Nephron progenitor cell (in vitro differentiated cells): Measurements from ENCODE around the gene VEGFA.

Source experiments
- DNase-seq: peaks from one replicate; pipeline ENCODE4 v3.0.0; 2021
- H3K27ac Mint-ChIP-seq: 2 replicates; pipeline ENCODE4 v1.8.0; 2021; ENCODE audit warnings: mild to moderate bottlenecking, moderate library complexity, mixed read lengths
- H3K27me3 Mint-ChIP-seq: 2 replicates; pipeline ENCODE4 v1.8.0; 2021; ENCODE audit warnings: mild to moderate bottlenecking, low read depth, mixed read lengths; ENCODE audit not compliant: poor library complexity
- H3K36me3 Mint-ChIP-seq: 2 replicates; pipeline ENCODE4 v1.8.0; 2021; ENCODE audit warnings: low read depth, mixed read lengths
- H3K4me1 Mint-ChIP-seq: 2 replicates; pipeline ENCODE4 v1.8.0; 2021; ENCODE audit warnings: mixed read lengths
- H3K4me3 Mint-ChIP-seq: 2 replicates; pipeline ENCODE4 v1.8.0; 2021; ENCODE audit warnings: mild to moderate bottlenecking, moderate library complexity, mixed read lengths
- H3K9me3 Mint-ChIP-seq: 2 replicates; pipeline ENCODE4 v1.8.0; 2021; ENCODE audit warnings: mild to moderate bottlenecking, moderate library complexity, mixed read lengths
- TF ChIP-seq, protein P1 (sequence below): fragments of 200-600 bp; sonication (generic); IDR thresholded peaks from 2 replicates; pipeline ENCODE4 v1.5.0; 2021; ENCODE audit warnings: antibody characterized with exemption

VEGFA gene

DNA sequence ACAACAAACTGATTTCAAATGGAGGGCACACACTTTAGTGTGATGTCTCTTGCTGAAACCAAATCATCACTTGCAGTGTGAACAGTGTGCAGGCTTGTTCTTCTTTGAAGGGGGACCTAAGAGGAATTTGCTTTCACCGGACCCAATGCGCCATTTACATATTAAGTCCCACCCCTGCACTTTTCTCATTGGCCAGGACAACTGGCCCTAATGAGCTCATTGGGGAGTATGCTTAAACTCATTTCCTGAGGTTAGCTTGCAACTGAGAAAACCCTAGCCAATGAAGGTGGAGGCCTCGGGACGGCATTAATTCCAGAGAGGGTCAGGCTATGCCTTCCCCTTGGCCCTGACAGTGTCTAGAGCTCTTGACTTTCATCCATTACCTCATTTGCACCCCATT lies 58.7 kb downstream of the VEGFA start:
- H3K36me3 Mint-ChIP-seq, result no peaks in the 10 kb centered on the region
- no peak overlapping the region for H3K4me3 Mint-ChIP-seq
- H3K9me3 Mint-ChIP-seq, result no peaks in the 10 kb centered on the region
- H3K27me3 Mint-ChIP-seq, result peaks cover 47% of the 10 kb centered on the region
- TF ChIP-seq, protein P1, sequence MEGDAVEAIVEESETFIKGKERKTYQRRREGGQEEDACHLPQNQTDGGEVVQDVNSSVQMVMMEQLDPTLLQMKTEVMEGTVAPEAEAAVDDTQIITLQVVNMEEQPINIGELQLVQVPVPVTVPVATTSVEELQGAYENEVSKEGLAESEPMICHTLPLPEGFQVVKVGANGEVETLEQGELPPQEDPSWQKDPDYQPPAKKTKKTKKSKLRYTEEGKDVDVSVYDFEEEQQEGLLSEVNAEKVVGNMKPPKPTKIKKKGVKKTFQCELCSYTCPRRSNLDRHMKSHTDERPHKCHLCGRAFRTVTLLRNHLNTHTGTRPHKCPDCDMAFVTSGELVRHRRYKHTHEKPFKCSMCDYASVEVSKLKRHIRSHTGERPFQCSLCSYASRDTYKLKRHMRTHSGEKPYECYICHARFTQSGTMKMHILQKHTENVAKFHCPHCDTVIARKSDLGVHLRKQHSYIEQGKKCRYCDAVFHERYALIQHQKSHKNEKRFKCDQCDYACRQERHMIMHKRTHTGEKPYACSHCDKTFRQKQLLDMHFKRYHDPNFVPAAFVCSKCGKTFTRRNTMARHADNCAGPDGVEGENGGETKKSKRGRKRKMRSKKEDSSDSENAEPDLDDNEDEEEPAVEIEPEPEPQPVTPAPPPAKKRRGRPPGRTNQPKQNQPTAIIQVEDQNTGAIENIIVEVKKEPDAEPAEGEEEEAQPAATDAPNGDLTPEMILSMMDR, result no peak
- no peak overlapping the region for H3K27ac Mint-ChIP-seq
- no peak for DNase-seq
- peaks cover 22% of the 10 kb centered on the region for H3K4me1 Mint-ChIP-seq

- DNase-seq, result no peak
- Mint-ChIP-seq H3K27me3 (peaks cover 47% of the 10 kb centered on the region), H3K36me3 (no peaks in the 10 kb centered on the region), H3K4me1 (peaks cover 25% of the 10 kb centered on the region), H3K9me3 (no peaks in the 10 kb centered on the region), H3K4me3 (no peak overlapping the region), H3K27ac (no peak overlapping the region)
- TF ChIP-seq, protein P1, result no peak
Measured at GRCh38 chr6:43829470-43829869, 59.5 kb downstream of the VEGFA start.

- Mint-ChIP-seq H3K4me3 (no peak overlapping the region), H3K27ac (no peak overlapping the region), H3K36me3 (no peaks in the 10 kb centered on the region), H3K27me3 (peaks cover 47% of the 10 kb centered on the region), H3K9me3 (no peaks in the 10 kb centered on the region), H3K4me1 (peaks cover 38% of the 10 kb centered on the region)
- TF ChIP-seq, protein P1, result no peak
- DNase-seq, result no peak
Measured at GRCh38 chr6:43830775-43831174, 60.8 kb downstream of the VEGFA start.

GRCh38 chr6:43831191-43831590 lies 61.2 kb downstream of the VEGFA start:
- TF ChIP-seq, protein P1, result no peak
- H3K27ac Mint-ChIP-seq, result no peak overlapping the region
- H3K9me3 Mint-ChIP-seq, result no peaks in the 10 kb centered on the region
- H3K4me1 Mint-ChIP-seq, result peaks cover 41% of the 10 kb centered on the region
- H3K27me3 Mint-ChIP-seq, result peaks cover 46% of the 10 kb centered on the region
- H3K4me3 Mint-ChIP-seq, result no peak overlapping the region
- DNase-seq, result no peak
- no peaks in the 10 kb centered on the region for H3K36me3 Mint-ChIP-seq

DNA sequence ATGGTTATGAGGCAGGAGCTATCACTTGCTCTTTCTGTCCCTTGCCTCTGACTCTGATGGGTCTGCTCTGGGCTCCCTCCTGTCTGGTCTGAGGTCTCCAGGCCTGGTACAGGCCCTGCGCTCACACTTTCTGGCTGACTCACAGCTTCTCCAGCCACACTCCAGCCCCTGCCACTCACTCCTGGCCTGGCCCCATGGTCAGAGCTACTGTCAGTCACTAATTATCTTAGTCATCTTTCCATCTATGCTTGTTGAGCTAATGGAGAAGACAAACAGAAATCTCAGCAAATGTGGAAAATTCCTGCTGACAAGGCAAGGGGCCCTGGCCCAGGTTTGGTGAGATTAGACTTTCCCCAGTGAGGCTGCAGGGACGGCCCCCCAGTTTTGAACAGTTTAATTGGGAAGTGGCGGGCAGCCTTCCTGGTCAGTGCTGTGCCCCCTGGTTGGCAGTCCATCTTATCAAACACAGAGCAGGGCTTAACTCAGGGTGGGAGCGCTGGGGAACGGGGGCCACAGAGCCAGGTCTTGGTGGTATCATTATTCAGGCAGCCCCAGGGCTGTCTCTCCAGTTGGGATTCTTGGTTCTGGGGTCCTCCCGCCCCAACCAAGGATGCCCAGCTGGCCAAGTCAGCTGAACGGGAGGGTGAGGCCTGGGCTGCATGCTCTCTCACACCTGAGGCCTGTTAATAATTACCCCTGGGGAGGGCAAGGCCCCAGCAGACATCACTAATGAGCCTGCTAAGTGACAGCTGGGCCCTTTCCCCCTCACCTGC lies 63.4 kb downstream of the VEGFA start:
- TF ChIP-seq, protein P1, result no peak
- DNase-seq, result no peak
- peaks cover 43% of the 10 kb centered on the region for H3K27me3 Mint-ChIP-seq
- H3K4me3 Mint-ChIP-seq, result no peak overlapping the region
- H3K27ac Mint-ChIP-seq, result no peak overlapping the region
- no peaks in the 10 kb centered on the region for H3K36me3 Mint-ChIP-seq
- H3K4me1 Mint-ChIP-seq, result peaks cover 51% of the 10 kb centered on the region
- H3K9me3 Mint-ChIP-seq, result no peaks in the 10 kb centered on the region

DNA sequence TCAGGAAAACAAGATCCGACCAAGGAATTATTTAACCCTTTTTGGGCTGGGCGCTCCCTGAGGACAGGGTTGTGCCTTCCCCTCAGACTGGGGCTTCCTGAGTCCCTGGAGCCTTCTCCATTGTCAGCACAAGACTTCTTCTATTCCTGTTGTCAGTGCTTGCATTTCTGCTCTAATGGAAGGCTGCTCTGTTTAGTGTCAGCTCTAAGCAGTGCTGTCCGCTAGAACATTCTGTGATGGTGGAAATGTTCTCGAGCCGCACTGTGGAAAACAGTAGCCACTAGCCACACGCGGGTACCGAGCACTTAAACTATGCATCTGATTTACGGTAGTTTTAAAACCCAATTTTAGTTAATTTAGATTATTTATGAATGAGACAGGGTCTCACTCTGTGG lies 64.0 kb downstream of the VEGFA start:
- Mint-ChIP-seq H3K4me3 (no peak overlapping the region), H3K9me3 (no peaks in the 10 kb centered on the region), H3K27ac (no peak overlapping the region), H3K36me3 (no peaks in the 10 kb centered on the region), H3K4me1 (peaks cover 47% of the 10 kb centered on the region), H3K27me3 (peaks cover 37% of the 10 kb centered on the region)
- TF ChIP-seq, protein P1, result no peak
- no peak for DNase-seq
